GM12873 (cell line): ENCODE data around the gene MINDY3.

Experiments used
- CTCF ChIP-seq: IDR thresholded peaks from 2 replicates; pipeline ENCODE4 v1.5.1; 2012; ENCODE audit warnings: low read depth, mild to moderate bottlenecking, moderate library complexity, low read length, control low read depth; ENCODE audit not compliant: insufficient read depth; ENCODE audit errors: missing control alignments

MINDY3 gene

GRCh38 chr10:15879058-15879457, 18.8 kb upstream of the MINDY3 start:
- TF ChIP-seq CTCF = peak; percentile 49

GRCh38 chr10:15877836-15878576, 17.7 kb upstream of the MINDY3 start:
- no peak for TF ChIP-seq CTCF

GRCh38 chr10:15871823-15872222, 11.5 kb upstream of the MINDY3 start:
- TF ChIP-seq CTCF = no peak

GRCh38 chr10:15869935-15870334, 9.6 kb upstream of the MINDY3 start:
- TF ChIP-seq CTCF = no peak

- no peak for TF ChIP-seq CTCF
Measured at GRCh38 chr10:15868006-15868405, 7.7 kb upstream of the MINDY3 start.

- no peak for TF ChIP-seq CTCF
Measured at GRCh38 chr10:15865304-15865703, 5.0 kb upstream of the MINDY3 start.

GRCh38 chr10:15864419-15864818, 4.1 kb upstream of the MINDY3 start:
- no peak for TF ChIP-seq CTCF
